Hematopoietic multipotent progenitor cell treated with erythropoietin and hydrocortisone succinate and interleukin-3 and kit ligand, for 15 days (in vitro differentiated cells): Measurements from ENCODE around the gene C1GALT1C1L.
"Not testable (repeated sequence)": the region's sequence is repeated elsewhere in the genome, so short reads cannot be mapped to it uniquely, and the experiment has no call there.

Experiments used
- DNase-seq: peaks from one replicate; pipeline ENCODE4 v3.0.0-alpha.2; 2015; ENCODE audit warnings: low spot score

Gene C1GALT1C1L

GRCh38 chr2:43653506-43653905 is 22.7 kb downstream of the C1GALT1C1L start:
- no peak for DNase-seq

GRCh38 chr2:43648994-43649701 is 27.1 kb downstream of the C1GALT1C1L start:
- DNase-seq, result no peak

DNA sequence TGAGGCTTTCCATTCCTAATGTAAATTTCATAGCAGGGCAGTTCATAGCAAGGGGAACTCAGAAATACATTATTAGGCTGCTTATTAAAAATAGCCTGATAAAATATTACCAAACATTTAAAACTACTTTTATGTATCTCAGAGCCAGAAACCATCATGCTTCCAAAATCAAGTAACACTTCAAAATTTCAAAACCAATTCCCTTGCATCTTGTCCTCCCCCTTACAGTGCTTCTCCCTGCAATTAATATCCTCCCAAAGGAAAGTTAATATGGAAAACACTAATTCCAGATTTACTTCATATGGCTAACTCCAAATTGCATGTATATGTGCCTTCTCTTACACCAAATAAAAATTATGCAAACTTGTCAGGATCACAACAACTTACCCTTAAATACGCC is 32.5 kb downstream of the C1GALT1C1L start:
- DNase-seq, result no peak

- DNase-seq, result no peak
These were observed 33.9 kb downstream of the C1GALT1C1L start for GRCh38 chr2:43642363-43642762.

GRCh38 chr2:43637030-43637803 is 39.0 kb downstream of the C1GALT1C1L start, which contains the start of gene PLEKHH2:
PLEKHH2 (plus strand) TSS chr2:43637260; CDS start chr2:43644674, 7,414 bp downstream.
- DNase-seq, result peak; percentile 72

GRCh38 chr2:43636621-43637020 is 39.6 kb downstream of the C1GALT1C1L start:
- DNase-seq, result no peak

GRCh38 chr2:43636153-43636552 is 40.1 kb downstream of the C1GALT1C1L start:
- not testable (repeated sequence) for DNase-seq

GRCh38 chr2:43634604-43635306 is 41.5 kb downstream of the C1GALT1C1L start:
- DNase-seq, result no peak

GRCh38 chr2:43631618-43632317 is 44.5 kb downstream of the C1GALT1C1L start:
- no peak for DNase-seq
